NCI-H82 treated with DMSO at 0.1 percent for 48 hours (cell line): ENCODE measurements around the gene PPP3CB.

Experiments
- DNase-seq: peaks from one replicate; lab custom pipeline; 2025; ENCODE audit not compliant: unreplicated experiment; lab: John Stamatoyannopoulos, UW

Gene PPP3CB

GRCh38 chr10:73485320-73485719 lies 10.5 kb downstream of the PPP3CB start:
- DNase-seq = no peak

GRCh38 chr10:73480158-73480557 lies 15.7 kb downstream of the PPP3CB start:
- no peak for DNase-seq

GRCh38 chr10:73478636-73479035 lies 17.2 kb downstream of the PPP3CB start:
- no peak for DNase-seq

- DNase-seq = no peak
Observed at GRCh38 chr10:73471226-73471625, 24.6 kb downstream of the PPP3CB start.

DNA sequence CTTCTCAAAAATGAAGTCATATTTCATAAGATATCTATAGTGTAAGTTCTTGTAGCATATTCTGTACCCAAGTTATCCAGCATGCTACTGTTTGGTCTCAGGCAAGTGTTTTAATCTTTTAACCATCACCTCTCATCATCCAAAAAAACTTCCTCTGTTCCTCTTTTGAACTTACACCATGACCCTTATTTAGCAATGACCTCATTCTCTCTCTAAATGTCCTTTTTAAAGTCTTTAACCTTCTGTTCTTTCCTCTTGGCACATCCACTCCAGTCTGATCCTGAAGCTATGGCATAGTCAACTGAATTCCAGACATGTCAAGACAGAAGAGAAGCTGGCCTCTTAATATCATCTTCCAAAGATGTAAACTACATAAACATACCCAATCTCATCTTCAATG lies 26.2 kb downstream of the PPP3CB start:
- no peak for DNase-seq

DNA sequence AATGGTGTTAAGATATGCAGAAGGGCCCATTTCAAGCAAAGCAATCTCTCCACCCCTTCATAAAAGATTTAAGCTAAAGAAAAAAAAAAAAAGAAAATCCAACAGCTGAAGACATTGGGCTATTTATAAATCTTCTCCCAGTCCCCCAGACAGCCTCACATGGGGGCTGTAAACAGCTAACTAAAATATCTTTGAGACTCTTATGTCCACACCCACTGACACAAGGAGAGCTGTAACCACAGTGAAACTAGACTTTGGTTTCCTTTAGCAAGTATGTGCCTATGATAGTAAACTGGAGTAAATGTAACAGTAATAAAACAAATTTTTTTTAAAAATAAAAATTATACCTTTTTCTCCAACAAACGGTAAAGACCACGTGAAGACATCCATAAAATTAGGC lies 28.6 kb downstream of the PPP3CB start:
- no peak for DNase-seq

GRCh38 chr10:73465978-73466726 lies 29.7 kb downstream of the PPP3CB start:
- DNase-seq = no peak

GRCh38 chr10:73460897-73461296 lies 34.9 kb downstream of the PPP3CB start:
- no peak for DNase-seq

GRCh38 chr10:73459683-73460314 lies 36.0 kb downstream of the PPP3CB start:
- no peak for DNase-seq

GRCh38 chr10:73456187-73456890 lies 39.5 kb downstream of the PPP3CB start:
- no peak for DNase-seq

- no peak for DNase-seq
Observed at GRCh38 chr10:73449113-73449512, 46.7 kb downstream of the PPP3CB start.

DNA sequence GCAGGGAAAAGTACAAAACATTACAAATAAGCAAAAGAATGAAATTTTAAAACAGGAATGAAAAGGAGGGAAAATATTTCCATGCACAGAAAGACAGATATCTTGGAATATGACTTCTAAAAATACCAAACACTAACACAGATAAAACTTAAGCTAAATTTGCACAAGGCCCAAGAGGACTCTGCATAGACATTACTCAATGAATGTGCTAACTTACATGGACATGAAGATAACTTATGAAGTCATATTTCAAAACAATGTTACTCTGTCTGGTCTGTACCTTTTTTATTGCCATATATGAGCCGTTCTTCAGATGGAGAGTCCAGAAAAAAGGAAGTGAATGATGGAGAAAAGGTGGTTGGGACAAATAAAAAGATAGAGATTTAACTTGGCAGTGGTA lies 47.4 kb downstream of the PPP3CB start:
- no peak for DNase-seq

DNA sequence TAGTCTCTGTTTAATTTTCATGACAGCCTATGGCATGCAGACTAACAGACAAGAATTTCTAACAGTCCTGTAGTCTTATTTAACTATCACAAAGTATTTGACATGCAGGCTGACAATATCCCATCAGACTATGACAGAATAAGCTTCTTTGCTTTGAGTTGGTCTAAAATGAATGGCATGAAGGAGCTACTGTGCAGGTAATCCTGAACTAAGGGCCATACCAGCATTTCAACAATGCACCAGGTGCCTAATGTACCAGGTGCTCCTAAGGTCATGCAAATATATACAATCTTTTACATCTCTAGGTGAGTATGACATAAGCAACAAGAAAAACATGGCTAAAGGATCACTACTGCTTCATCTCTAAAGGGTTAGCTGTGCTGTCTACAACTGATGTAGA lies 48.9 kb downstream of the PPP3CB start:
- no peak for DNase-seq

DNA sequence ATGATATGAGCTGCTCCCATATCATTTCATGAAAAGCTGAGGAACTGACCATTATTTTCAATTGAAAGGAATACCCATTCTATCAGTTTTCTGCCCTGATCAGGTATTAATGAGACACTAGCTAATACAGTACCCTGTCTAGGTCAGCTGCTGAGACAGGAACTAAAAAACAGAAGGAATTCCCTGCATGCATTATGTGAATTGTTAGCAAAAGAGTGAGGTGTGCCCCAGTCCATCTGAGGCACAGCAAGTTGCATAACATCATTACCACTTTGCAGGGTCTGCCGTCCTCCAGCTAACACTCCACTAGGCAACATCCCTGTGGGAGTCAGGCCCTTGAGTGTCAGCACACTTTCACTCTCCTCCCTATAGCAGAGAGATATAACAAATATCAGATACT lies 51.4 kb downstream of the PPP3CB start:
- DNase-seq = no peak

DNA sequence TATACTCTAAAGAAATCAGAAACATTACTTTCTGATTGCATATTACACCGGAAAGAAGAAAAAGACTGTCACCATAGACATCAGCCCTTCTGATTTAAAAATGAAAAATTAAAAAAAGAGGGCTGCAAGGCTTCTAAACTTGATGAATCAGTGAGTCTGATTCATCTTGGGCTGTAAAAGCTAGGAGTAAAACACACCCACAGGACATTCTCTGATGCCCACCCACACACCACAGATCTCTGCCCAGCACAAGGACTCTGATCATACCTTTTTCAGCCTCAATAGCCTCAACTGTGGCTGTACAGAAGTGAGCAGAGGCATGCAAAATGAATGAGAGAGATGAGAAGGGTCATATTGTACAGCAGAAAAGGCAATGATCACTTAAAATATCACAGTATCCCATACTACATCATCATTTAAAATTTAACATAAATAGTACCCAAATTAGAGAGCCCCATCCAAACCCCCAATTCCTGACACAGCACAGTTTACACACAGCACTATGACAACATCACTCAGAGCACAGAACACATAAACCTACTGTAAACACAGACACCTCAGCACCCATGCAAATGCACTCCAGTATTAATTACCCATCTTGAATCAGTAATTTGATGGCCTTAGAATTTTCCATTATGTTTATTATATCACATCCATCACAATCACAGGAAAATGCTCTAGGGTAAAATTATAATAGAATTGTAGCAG lies 56.1 kb downstream of the PPP3CB start:
- no peak for DNase-seq

DNA sequence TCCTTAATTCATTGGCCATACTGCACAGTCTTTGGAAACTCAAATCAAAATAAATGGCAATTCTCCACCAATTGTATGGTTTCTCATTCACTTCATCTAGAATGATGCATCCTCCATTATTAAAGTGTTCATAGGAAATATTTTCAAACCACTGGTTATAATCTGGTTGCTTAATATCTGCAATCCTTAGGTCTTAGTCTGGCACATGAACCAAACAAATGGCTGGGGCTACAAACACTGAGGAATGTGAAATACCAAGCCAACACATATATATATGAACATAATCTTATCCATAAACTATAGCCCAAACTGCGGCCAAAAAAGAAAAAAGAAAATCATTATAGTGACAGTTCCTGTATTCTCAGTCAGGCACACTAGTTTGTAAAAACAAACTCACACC lies 56.8 kb downstream of the PPP3CB start:
- no peak for DNase-seq

DNA sequence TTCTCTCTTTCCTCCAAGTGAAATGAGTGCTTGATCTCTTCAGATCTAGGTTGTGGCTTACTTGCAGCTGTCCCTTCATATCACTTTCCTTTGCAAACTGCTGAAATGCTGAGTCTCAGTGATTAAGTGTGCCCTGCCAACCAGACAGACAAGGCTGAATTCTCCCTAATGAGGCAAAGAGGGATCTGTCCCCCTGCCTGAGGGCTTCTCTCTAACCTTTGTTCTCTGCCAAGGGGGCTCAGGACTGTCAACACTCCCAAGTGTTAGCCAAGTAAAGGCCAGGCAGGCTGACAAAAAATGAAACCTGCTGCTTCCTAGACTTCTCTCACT lies 62.3 kb downstream of the PPP3CB start, which contains the start of gene MSS51:
Gene MSS51, minus strand, starts transcription at position 24 of the 330 bp plus-strand sequence. CDS start 5,277 bp downstream, outside the sequence.
- peak; percentile 6 for DNase-seq

DNA sequence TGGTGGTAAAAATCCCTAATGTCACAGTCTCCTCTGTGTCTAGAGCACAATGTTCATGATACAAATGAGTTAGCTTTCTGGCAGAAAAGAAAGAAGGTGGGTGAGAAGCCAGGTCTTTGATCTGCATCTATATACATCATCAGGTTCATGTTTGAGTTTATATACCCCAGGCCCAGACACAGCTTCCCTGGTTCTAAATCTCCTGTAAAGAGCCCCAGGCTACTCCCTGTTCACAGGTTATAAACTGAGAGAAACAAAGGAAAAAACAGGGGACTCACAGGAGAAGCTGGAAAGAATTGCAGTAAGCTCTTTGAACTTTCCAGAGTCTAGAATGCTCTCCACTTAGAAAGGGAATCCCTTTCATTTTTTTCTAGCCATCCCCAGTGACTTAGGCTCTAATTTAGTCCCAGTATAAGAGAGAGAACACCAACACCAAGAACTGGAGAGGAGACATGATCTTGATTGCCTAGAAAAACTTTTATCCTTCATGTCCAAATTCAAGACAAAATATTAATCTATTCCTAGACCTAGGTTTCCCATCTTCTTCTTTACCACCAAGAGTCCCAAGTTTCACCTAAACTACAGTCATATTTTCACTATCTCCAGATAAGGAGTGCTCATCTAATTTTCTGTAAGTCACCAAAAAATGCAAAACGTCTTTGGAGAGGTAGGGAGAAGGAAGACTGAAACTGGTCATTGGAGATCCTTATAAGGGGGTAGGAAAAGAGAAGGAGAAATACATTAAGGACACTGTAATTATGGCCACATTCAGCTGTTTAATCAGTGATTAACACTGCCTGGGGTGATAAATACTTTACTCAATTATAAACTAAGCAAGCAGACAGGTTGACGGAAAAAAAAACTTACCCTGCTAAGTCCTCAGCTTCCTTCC lies 62.9 kb downstream of the PPP3CB start:
- no peak for DNase-seq

- no peak for DNase-seq
Observed at GRCh38 chr10:73426318-73426717, 69.5 kb downstream of the PPP3CB start.

DNA sequence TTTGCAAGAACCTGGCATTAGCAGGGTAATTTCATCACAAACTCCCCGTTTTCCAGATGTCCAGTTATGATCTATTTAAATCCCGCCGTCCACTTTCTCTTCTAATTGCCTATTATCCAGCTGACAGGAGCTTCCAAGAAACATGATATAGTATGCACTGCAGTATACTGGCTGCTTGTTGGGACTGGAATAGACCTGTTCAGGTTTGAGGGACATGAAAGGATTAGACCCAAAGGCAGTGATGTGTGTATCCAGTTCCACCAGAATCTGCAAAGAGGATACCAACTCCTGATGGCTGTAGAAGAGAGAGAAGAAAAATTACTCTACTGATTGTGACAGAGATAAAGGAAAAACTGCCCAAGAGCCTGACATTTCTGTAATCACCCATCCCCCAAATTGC lies 71.3 kb downstream of the PPP3CB start:
- DNase-seq = no peak

DNA sequence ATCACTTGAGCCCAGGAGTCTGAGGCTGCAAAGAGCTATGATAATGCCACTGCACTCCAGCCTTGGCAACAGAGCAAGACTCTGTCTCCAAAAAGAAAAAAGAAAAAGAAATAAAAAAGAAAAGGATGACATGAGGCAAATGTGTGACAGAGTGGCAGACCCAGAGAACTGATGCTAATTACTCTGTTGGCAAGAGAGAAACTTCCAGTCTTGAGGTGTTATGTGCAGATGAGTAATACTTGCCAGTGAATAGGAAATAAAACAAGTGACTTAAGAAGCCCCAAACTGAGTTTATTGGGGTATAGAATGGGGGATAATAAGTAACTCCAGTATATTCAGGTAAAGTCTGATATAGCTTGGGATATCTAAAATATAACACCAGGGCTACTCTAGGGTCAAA lies 72.5 kb downstream of the PPP3CB start:
- no peak for DNase-seq
